C1 segment of cervical spinal cord (tissue), 14 donors: ENCODE measurements around the gene FKBP5.

ENCODE experiments used
- DNase-seq, 14 donors: peaks; one replicate each; lab custom pipeline; 2025; lab: John Stamatoyannopoulos, UW

The FKBP5 gene

DNA sequence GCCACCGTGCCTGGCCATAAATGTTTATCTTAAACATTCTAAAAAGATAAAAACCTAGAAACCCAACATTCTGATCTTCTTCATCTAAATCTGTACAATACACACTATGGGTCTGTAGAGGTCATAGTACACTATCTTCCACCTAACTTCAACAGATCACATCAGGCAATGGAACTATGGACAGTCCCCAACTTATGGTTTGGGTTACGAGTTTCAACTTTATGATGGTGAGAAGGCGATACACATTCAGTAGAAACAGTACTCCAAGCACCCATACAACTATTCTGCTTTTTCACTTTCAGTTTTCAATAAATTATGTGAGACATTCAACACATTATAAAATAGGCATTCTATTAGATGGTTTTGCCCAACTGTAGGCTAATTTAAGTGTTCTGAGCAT lies 23.1 kb downstream of the FKBP5 start:
- no peak for DNase-seq

DNA sequence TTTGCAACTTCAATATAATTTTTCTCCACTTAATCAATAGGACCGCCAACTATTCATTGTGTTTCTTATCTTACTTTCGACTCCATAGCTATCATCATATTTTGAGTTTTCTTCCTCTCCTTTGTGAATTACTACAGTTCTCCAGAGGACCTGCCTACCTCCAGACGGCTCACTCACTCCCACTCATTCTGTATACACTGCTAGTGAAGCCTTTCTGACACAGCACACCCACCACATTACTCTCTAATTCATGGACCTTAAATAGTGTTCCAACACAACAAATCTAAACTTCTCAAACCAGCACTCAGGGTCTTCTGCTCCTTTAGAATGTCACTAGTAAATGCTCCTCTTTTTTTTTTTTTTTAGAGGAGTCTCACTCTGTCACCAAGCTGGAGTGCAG lies 23.8 kb downstream of the FKBP5 start:
- no peak for DNase-seq

DNA sequence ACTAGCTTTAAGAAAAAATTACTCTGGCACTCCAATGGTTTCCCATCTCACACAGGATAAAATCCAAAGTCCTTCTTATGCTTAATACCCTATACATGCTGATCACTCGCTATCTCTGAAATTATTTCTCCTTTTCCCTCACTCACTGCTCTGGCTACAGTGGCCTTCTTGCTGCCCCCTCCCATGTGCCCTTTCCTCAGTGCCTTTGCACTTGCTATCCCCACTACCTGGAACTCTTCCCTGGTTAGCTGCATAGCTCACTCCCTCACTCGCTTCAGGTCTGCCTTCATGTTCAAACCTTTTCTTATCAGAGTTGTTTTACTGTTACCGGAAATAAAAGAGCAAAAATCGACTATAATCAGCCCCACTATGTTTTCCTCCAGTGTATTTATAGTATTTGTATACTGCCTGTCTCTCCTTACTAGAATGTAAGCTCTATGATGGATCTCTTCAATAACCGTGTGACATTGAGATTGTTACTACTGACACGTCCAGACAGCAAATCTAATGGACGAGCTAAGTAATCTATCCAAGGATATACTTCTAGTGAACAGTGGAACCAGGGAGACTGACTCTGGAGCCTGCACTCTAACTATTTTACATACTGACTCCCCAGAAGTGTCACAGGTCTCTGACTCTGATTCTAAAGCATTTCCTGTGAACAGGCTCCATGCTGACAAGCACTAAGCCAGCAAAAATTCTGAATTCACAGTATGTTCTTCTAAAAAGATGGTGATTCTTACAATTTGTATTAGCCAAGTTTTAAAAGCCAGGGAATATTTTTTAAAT lies 25.1 kb downstream of the FKBP5 start:
- no peak for DNase-seq

DNA sequence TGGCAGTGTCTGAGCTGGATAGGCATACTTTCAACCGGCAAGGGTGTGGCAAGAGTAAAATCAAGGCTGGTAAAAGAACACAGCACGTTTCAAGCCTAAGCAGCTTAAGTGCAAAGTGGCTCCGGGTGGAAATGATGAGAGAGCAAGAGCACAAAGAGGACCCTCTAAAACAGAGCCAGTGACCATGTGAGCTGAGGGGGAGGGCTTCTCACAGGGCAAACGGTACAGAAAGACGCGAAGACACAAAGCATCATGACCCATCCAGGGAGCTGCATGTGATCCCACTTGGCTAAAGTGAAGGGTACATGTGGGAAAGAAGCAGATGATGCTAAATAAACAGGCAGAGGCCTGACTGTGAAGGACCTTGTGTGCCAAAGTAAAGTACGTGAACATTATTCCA lies 25.7 kb downstream of the FKBP5 start:
- DNase-seq = peak in 3 of 14 donors; percentile 10 to 14 (median 13)

DNA sequence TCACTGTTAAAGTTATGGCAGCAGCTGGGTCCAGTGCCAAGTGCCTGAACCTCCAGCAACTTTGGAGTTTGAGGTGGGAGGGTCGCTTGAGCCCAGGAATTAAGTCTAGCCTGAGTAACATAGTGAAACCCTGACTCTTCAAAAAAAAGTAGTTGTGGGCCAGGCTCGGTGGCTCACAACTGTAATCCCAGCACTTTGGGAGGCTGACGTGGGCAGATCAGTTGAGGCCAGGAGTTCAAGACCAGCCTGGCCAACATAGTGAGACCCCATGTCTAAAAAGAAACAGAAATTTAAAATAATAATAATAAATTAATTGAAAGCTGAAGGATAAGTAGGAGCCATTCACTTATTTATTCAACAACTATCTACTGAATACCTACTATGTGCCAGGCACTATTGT lies 33.8 kb downstream of the FKBP5 start:
- no peak for DNase-seq

DNA sequence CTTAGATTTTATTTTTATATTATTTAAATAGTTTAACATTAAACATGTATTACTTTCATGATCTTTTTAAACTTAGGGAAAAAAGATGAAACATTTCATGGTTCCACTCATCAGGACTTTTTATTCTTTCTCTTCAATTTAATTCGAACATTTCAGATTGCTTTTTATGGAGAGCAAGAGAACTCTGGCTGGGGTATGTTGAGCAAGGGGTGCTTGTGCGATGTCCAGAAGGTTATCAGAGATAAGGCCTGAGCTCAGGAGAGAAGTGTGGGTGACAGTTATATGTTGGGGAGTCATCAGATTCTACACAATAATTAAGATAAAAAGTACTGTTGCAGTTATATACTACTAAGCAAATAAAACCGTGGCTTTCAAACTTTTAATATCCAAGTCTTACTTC lies 37.5 kb downstream of the FKBP5 start:
- DNase-seq = no peak

DNA sequence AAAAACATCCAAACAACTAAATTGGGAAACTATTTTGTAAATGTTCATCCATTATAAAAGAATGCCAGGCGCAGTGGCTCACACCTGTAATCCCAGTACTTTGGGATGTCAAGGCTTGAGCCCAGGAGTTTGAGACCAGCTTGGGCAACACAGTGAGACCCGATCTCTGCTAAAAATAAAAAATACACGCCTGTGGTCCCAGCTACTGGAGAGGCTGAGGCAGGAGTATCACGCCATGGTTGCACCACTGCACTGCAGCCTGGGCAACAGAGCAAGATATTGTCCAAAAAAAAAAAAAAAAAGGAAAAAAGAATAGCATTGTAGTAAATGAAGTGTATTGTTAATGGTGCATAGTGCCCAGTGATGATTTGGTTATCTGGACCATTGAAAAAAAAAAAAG lies 38.7 kb downstream of the FKBP5 start:
- no peak for DNase-seq

DNA sequence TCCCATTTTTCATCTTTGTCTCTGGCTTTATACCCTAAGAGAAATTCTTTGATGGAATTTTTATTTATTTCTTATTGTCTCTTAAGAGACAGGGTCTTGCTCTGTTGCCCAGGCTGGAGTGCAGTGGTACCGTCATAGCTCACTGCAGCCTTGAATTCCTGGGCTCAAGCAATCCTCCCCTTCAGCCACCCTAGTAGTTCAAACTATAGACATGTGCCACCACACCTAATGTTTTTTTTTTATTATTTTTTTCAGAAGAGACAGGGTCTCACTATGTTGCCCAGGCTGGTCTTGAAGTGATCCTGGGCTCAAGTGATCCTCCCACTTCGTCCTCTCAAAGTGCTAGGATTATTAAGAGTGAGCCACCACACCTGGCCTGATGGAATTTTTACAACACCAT lies 40.5 kb downstream of the FKBP5 start:
- DNase-seq = no peak

DNA sequence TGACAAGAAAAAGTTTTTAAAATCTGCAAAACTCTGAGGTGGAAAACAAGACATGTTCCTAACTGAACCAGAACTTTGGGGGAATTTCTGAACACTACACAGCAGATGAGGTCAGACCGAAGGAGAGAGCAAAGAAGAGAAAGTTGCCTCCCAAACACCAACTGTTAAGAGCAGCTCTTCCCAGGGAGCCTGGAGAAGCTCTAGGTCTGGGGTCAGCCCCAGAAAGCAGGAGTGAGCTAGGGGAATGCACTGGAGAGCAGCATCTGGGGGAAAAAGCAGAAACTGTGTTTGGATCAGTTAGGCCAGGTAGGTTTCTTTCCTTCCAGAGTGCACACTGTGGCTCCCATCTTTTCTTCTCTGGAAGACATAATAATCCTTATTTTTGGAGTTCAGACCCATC lies 41.3 kb downstream of the FKBP5 start:
- DNase-seq = no peak

DNA sequence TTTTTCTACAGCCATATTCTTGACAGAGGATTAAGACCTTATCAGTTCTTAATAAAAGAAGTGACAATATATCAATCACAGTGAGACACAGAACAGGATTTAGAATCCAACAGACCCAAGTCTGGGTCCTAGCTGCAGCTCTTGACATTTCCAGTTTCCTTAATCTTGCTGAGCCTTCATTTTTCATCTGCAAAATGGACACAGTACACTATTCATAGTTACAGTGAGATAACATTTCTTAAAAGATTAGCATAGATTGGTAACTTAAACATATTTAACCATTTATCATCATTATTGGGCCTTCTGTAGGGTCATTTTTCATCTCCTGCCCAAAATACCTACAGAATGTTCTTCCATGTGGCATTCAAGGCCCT lies 45.6 kb downstream of the FKBP5 start:
- no peak for DNase-seq

DNA sequence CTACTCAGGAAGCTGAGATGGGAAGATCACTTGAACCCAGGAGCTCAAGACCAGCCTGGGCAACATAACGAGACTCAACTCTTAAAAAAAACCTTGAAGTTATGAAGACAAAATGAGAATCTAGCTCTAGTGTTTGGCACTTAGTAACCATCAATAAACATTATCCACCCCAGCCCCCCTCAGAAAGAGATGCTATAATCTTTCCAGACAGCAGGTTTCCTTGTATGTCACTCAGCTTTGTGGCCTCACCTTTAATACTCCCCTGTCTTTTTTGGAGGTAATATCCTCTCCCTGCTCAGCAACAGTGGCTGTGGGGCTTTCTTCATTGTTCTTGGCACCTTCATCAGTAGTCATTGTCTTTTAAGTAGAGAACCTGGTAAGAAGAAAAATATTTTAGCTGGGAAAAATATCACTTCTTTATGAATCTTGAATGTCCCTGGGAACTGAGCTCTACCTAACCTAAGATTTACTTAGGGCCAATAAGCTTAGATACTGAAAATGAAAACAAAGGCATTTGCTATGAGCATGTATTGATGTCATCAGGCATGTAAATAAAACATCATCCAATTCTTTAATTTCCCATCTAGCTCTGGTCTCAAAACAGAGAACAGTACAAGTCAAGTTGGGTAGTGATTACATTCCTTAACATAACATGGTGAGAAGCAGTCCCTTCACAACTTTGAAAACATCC lies 46.1 kb downstream of the FKBP5 start:
- DNase-seq = no peak

DNA sequence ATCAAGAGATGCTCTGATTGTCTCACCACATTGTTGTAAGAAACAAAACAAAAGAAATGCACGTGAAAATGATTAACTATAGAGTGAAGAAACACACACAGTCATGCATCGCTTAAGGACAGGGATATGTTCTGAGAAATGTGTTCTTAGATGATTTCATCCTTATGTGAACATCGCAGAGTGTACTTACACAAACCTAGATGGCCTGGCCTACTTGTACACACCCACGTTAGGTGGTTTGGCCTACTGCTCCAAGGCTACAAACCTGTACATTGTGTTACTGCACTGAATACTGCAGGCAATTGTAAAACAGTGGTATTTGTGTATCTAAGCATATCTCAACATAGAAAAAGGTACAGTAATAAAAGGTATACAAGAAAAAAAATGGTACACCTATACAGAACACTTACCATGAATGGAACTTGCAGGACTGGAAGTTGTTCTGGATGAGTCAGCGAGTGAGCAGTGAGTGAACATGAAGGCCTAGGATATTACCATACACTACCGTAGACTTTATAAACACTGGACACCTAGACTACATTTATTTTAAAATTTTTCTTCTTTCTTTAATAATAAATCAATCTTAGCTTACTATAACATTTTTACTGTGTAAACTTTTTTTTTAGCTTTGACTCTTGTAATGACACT lies 48.6 kb downstream of the FKBP5 start:
- DNase-seq = no peak

DNA sequence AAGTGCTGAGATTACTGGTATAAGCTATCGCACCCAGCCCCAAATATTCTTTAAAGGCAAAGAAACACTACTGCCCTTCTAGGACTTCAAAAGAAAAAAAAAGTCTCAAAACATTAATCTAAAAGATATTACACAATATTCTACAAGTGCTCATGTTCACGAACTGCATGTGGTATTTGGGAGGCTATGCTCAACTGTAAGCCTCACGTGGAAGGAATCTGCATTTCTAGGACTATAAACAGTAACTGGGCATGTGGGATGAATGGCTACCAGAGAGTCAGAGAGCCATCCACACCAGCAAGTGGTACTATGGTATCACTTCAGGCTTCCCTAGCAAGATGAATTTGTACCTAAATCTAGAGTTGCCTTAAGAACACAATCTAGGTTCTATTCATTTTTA lies 50.0 kb downstream of the FKBP5 start:
- no peak for DNase-seq

DNA sequence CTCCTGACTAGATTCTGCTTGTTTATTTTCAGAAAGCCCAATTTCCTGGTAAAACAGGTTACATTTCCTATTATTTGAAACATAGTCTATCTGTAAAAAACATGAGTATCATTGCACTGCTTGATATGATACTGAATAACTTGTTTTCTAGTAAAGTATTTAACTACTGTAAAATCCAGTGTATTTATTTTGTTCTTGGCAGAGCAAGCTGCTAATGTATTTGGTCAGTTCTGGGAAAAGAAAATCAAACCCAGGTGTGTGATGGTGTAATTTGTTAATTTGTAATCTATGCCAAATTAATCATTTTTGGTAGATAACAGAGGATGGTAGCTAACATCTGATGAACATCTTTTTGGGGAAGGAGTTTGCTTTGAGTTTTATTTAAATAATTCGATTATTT lies 50.8 kb downstream of the FKBP5 start:
- DNase-seq = no peak

DNA sequence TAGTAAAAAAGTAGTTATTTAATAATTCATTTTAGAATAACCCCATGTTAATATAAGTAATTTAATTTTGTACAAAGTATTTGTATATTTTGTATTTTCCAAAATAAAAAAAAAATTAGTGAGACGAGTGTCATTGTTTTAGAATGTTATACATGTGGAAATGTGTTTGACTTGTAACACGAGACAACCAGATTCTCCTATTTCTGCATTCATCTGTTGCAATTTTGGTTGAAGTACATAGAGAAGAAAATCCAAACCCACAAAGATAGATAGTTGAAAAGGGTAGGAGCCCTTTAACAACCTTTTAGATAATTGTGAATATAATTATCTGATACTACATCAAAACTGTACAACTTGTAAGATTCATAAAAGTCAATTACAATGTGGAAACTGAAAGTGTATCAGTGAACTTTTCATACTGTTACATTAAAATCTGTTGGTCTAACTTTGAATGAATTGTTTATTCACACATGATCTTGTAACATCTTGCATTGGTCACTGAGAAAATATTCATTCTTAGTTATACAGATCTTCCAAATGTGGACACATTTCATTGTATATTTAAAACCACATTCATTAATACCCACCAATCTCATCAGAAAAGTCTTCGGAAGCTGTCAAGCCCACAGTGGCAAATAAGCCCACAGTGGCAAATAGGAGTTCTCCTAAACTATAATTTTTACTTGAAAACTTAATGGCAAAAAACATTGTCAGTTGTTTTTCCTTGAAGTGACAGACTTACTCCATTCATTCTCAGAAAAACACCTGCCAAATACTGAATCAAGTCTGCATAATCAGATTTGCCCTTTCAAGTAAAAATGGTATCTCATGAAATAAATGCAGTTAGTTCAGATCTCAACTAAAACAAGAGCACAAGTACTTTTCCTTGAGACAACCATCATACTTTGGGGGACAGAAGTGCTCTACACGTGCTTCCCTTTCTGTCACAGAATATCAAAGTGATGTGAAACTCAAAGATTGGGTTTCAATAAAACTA lies 52.8 kb downstream of the FKBP5 start:
- no peak for DNase-seq

DNA sequence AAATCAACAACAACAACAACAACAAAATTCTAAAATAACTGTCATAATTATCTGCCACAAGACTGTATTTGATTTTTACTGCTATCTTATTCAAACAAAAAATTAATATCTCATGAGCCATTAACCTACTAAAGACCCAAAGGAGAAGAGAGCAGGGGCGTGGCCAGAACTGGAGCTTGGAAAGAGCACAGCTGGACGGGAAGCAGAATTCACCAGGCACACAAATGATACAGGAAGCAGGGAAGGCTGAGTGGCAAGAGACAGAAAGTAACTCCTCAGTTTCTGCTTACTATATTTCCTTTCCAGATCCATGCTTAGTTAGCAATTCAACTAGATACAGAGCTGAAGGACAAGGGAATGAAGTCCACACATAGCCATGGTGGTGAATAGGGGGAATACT lies 54.4 kb downstream of the FKBP5 start:
- DNase-seq = no peak

DNA sequence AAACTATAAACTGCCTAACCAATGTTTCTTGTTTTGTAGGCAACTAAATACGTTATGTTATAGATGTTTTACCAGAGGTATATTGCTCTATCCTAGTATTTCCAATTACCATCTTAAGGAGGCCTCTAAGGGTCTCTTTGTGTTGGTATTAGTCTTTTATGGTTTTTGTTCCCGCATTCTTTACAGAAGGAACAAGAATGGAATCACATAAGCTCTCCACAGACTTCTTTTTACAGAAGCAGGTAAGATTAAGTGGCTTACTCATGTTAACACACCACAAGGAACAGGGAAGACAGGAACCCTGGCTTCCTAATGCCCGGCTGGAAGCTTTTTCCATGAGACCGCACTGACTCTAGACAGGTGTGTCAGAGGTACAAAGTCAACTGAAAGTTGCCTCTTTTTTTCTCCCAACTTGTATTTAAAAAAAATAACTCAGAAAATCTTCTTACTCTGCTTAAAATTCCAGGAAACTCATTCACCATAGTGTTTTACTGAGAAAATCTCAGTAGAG lies 55.1 kb downstream of the FKBP5 start:
- DNase-seq = no peak

DNA sequence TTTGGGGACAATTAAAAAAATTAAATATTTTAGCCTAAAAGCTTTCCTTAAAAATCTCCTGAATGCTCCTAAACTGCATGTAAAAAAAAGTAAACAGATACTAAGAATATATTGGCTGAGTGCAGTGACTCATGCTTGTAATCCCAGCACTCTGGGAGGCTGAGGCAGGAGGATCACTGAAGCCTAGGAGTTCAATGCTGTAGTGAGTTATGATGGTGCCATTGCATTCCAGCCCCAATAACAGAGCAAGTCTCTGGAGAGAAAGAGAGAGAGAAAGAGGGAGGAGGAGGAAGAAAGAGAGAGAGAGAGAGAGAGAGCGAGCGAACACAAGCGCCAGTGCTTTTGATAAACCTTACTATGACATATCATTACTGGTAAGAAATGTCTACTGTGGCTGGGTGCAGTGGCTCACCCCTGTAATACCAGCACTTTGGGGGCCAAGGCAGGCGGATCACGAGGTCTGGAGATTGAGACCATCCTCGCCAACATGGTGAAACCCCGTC lies 58.8 kb downstream of the FKBP5 start:
- DNase-seq = no peak

DNA sequence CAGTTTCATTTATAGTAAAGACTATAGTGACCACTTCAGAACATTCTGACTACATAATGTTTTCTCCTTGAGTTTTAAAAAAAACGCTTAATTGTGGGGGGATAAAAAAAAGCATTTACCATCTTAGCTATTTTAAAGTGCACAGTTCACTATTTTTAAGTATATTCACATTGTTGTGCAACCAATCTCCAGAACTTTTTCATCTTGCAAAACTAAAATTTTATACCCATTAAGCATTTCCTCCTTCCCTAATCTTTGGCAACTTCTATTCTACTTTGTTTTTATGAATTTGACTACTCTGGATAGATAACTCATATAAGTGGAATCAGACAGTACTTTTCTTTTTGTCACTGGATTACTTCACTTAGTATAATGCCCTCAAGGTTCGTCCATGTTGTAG lies 62.3 kb downstream of the FKBP5 start:
- no peak for DNase-seq

DNA sequence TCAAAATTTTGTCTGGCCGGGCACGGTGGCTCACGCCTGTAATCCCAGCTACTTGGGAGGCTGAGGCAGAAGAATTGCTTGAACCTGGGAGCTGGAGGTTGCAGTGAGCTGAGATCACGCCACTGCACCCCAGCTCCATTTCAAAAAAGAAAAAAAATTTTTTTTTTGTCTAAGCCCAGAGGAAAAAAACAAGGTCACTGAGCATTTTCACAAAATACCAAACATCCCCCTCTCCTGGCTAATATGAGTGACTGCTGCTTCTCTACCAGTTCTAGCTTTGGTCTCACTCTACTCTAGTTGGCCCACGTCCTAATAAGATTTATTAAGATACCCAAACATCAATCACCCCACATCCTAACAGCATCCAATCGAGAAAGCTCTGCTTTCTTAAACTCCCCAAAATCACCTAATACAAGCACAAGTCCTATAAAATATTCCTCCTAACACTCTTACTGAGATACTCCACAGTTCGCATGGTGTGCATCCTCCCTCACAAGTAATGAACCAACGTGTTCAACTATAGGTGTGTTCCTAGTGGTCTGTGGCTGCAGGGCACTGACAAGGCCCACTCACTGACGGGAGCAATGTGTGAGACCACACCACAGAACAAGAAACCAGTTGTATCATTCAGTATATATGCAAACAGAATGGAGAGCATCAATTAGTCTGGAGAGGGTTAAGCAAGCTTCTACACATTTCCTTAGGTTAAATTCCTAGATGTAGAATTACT lies 64.2 kb downstream of the FKBP5 start:
- no peak for DNase-seq

DNA sequence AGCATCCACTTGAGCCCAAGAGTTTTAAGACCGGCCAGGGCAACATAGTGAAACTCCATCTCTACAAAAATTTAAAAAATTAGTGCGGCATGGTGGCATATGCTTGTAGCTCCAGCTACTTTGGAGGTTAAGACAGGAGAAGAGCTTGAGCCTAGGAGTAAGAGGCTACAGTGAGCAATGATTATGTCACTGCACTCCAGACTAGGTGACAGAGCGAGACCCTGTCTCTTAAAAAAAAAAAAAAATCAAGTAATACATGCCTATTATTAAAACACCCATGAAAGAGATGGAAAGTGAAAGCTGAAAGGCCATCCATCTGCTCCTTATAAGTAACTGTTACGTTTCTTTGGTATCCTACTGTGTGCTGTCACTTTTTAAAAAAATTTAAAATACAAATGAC lies 66.4 kb downstream of the FKBP5 start:
- DNase-seq = no peak
